ENCODE measurements around the gene CSF2. TPM values are rescaled to one million over a fixed set of nuclear protein-coding genes. Genes with fewer than 3 reads are reported as not detected.

The CSF2 gene
- total and polyA plus RNA-seq, 2 of the 4 experiments (the other 2 are of a cell fraction) = 0.31 TPM; not detected in 1

GRCh38 chr5:132027027-132027426 is 46.6 kb upstream of the CSF2 start:
- Histone ChIP-seq H2BK15ac (ENCODE audit: low read depth, low read length) (no peak overlapping the region), H3K9me1 (ENCODE audit: insufficient read depth, low read length) (no peaks in the 10 kb centered on the region), H3K14ac (replicated peaks; ENCODE audit: low read depth, low read length) (no peak overlapping the region), H4K20me1 (ENCODE audit: insufficient read depth, low read length) (no peaks in the 10 kb centered on the region), H2BK5ac (ENCODE audit: low read depth, low read length, poor library complexity, severe bottlenecking) (no peak overlapping the region), H4K91ac (ENCODE audit: insufficient read depth, low read depth, low read length) (no peak overlapping the region), H3K79me1 (ENCODE audit: low read depth in 1 of 2, low read length in 2 of 2) (no peaks in the 10 kb centered on the region), H3K18ac (ENCODE audit: low read depth, low read length) (no peak overlapping the region), H3K36me3 (ENCODE audit: control insufficient read depth, insufficient read depth, low read length) (no peaks in the 10 kb centered on the region), H3K4me1 (ENCODE audit: control insufficient read depth, insufficient read depth, low read length) (no peaks in the 10 kb centered on the region), H4K8ac (ENCODE audit: low read depth in 2 of 2, low read length in 2 of 2) (no peak overlapping the region), H3K9me3 (ENCODE audit: control insufficient read depth, insufficient read depth, low read length) (no peaks in the 10 kb centered on the region), H3K27ac (ENCODE audit: insufficient read depth, low read length) (no peak overlapping the region), H2BK20ac (ENCODE audit: low read depth, low read length) (no peak overlapping the region), H2AK9ac (replicated peaks; ENCODE audit: low read depth, low read length, poor library complexity) (no peak overlapping the region), H3K9ac (ENCODE audit: low read depth, low read length) (no peak overlapping the region), H3K56ac (ENCODE audit: extremely low read depth, insufficient read depth, low read length) (no peak overlapping the region), H3K4me3 (ENCODE audit: insufficient read depth, low read depth, low read length) (no peak overlapping the region), H4K5ac (ENCODE audit: low read depth, low read length) (no peak overlapping the region), H3K4ac (ENCODE audit: low read depth, low read length) (no peak overlapping the region), H2AFZ (replicated peaks; ENCODE audit: low read length, poor library complexity) (no peak overlapping the region), H3K27me3 (ENCODE audit: control insufficient read depth, insufficient read depth, low read length) (peaks cover 11% of the 10 kb centered on the region), H3K23ac (ENCODE audit: low read depth, low read length) (no peak overlapping the region), H2AK5ac (ENCODE audit: low read depth, low read length) (no peak overlapping the region), H2BK120ac (ENCODE audit: low read depth, low read length) (no peak overlapping the region), H3K4me2 (ENCODE audit: low read depth, low read length) (no peak overlapping the region)
- dilution Hi-C loops (cut with HindIII; ENCODE audit: low sequenced_read_pairs, unreplicated experiment) (no loop called here), in situ Hi-C loops (cut with MboI; ENCODE audit: low sequenced_read_pairs) (no loop called here), intact Hi-C loops (cut with micrococcal nuclease) (no loop called here)
- ATAC-seq (ENCODE audit: low read depth) = no peak
- ChIA-PET POLR2A (ENCODE audit: unreplicated experiment) (no interaction called here), CTCF (no interaction called here)
- BruUV-seq (replicated peaks) = no TSS peak
- TF ChIP-seq, protein P1, sequence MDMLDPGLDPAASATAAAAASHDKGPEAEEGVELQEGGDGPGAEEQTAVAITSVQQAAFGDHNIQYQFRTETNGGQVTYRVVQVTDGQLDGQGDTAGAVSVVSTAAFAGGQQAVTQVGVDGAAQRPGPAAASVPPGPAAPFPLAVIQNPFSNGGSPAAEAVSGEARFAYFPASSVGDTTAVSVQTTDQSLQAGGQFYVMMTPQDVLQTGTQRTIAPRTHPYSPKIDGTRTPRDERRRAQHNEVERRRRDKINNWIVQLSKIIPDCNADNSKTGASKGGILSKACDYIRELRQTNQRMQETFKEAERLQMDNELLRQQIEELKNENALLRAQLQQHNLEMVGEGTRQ (IDR thresholded peaks at IDR 0.05; ENCODE audit: low read depth, low read length) = no peak
- TF ChIP-seq FOS (IDR thresholded peaks at IDR 0.05; ENCODE audit: low read depth, low read length) = no peak
- TF ChIP-seq POLR2A (IDR thresholded peaks at IDR 0.05; ENCODE audit: low read depth, low read length) = no peak
- TF ChIP-seq RAD21 (IDR thresholded peaks at IDR 0.05; ENCODE audit: low read length) = no peak
- no peak for TF ChIP-seq ELK1 (IDR thresholded peaks at IDR 0.05; ENCODE audit: borderline replicate concordance, low read depth, low read length)
- no peak for TF ChIP-seq MAZ (IDR thresholded peaks at IDR 0.05; ENCODE audit: borderline replicate concordance, low read depth, low read length)
- no peak for TF ChIP-seq NFE2L2 (IDR thresholded peaks at IDR 0.05; ENCODE audit: low read depth, low read length)
- TF ChIP-seq MAFK (IDR thresholded peaks at IDR 0.05; ENCODE audit: low read depth, low read length) = no peak
- TF ChIP-seq MXI1 (IDR thresholded peaks at IDR 0.05; ENCODE audit: borderline replicate concordance, low read depth, low read length) = no peak
- TF ChIP-seq, protein P2, sequence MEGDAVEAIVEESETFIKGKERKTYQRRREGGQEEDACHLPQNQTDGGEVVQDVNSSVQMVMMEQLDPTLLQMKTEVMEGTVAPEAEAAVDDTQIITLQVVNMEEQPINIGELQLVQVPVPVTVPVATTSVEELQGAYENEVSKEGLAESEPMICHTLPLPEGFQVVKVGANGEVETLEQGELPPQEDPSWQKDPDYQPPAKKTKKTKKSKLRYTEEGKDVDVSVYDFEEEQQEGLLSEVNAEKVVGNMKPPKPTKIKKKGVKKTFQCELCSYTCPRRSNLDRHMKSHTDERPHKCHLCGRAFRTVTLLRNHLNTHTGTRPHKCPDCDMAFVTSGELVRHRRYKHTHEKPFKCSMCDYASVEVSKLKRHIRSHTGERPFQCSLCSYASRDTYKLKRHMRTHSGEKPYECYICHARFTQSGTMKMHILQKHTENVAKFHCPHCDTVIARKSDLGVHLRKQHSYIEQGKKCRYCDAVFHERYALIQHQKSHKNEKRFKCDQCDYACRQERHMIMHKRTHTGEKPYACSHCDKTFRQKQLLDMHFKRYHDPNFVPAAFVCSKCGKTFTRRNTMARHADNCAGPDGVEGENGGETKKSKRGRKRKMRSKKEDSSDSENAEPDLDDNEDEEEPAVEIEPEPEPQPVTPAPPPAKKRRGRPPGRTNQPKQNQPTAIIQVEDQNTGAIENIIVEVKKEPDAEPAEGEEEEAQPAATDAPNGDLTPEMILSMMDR (conservative IDR thresholded peaks at IDR 0.05; ENCODE audit: low read depth, low read length) = no peak
- no peak for TF ChIP-seq CHD1 (IDR thresholded peaks at IDR 0.05; ENCODE audit: low read depth, low read length)
- TF ChIP-seq SMC3 (IDR thresholded peaks at IDR 0.05; ENCODE audit: low read depth, low read length) = no peak
- no peak for TF ChIP-seq RFX5 (IDR thresholded peaks at IDR 0.05; ENCODE audit: low read depth, low read length)
- TF ChIP-seq RCOR1 (IDR thresholded peaks at IDR 0.05; ENCODE audit: insufficient replicate concordance, low read length) = no peak
- TF ChIP-seq BHLHE40 (IDR thresholded peaks at IDR 0.05; ENCODE audit: low read depth, low read length) = no peak
- no peak for TF ChIP-seq CEBPB (IDR thresholded peaks at IDR 0.05; ENCODE audit: low read depth, low read length)
- DNase-seq = no peak
- WGBS, 2 experiments (ENCODE audit: extremely low coverage in 2 of 2, insufficient read length in 1 of 2) = 50% methylated on average over 2 of the region's 2 CpGs; no CpG with 5 or more reads in 1 of the 2 experiments
